ENCODE data around the gene SLC2A8.

SLC2A8 gene

GRCh38 chr9:127417131-127418036 lies 20.4 kb downstream of the SLC2A8 start:
- H2AK5ac ChIP-seq (ENCODE audit: low read depth, low read length): no peak overlapping the region
- H3K4ac ChIP-seq (ENCODE audit: low read length): no peak overlapping the region
- WGBS, 2 donors (ENCODE audit: extremely low coverage in 2 of 2, insufficient read length in 2 of 2, insufficient replicate concordance in 1 of 2): no CpG with 5 or more reads among the region's 15 CpGs
- no peak overlapping the region for H2BK15ac ChIP-seq (ENCODE audit: low read length)
- no peaks in the 10 kb centered on the region for H3K79me1 ChIP-seq (ENCODE audit: low read depth, low read length)
- no peak overlapping the region for H2BK120ac ChIP-seq (ENCODE audit: low read depth, low read length)
- peak overlapping the region; percentile 57 for H3K9ac ChIP-seq (ENCODE audit: low read depth, low read length, poor library complexity)
- no peak overlapping the region for H2BK5ac ChIP-seq (ENCODE audit: low read length)
- no peak overlapping the region for H2BK12ac ChIP-seq (ENCODE audit: low read length)
- H3K4me1 ChIP-seq (ENCODE audit: control insufficient read depth in 2 of 2, insufficient read depth in 1 of 2, low read depth in 1 of 2, low read length in 2 of 2): peaks cover 0 to 2% of the 10 kb centered on the region in 2 donors
- no peak overlapping the region for H3K4me3 ChIP-seq (ENCODE audit: low read length in 2 of 2)
- no peak overlapping the region for H3K4me2 ChIP-seq (ENCODE audit: insufficient read depth, low read length, poor library complexity, severe bottlenecking)
- no peak overlapping the region for H4K91ac ChIP-seq (ENCODE audit: low read depth, low read length, poor library complexity)
- H2AFZ ChIP-seq (ENCODE audit: low read length): no peak overlapping the region
- no peak overlapping the region for H3K27ac ChIP-seq (replicated peaks; ENCODE audit: low read length)
- H3K27me3 ChIP-seq (ENCODE audit: control insufficient read depth in 3 of 3, insufficient read depth in 3 of 3, low read depth in 1 of 3, low read length in 3 of 3): no peaks in the 10 kb centered on the region
- no peak overlapping the region for H3K23ac ChIP-seq (ENCODE audit: low read depth, low read length, poor library complexity)
- no peak overlapping the region for H4K8ac ChIP-seq (ENCODE audit: low read depth, low read length)
- H3K9me3 ChIP-seq (replicated peaks in 1 of 2; ENCODE audit: control insufficient read depth in 2 of 2, insufficient read depth in 1 of 2, low read depth in 1 of 2, low read length in 2 of 2): peaks cover 0 to 2% of the 10 kb centered on the region in 2 donors
- peaks cover 0 to 1% of the 10 kb centered on the region in 2 donors for H3K36me3 ChIP-seq (replicated peaks in 1 of 2; ENCODE audit: control insufficient read depth in 2 of 2, insufficient read depth in 2 of 2, low read length in 2 of 2)
- no peak for DNase-seq (ENCODE audit: low spot score)
- H3K18ac ChIP-seq (ENCODE audit: low read length): no peak overlapping the region
- no peak overlapping the region for H3K14ac ChIP-seq (ENCODE audit: low read length)

- no peak overlapping the region for H2AFZ ChIP-seq (ENCODE audit: low read length)
- no peak overlapping the region for H4K91ac ChIP-seq (ENCODE audit: low read depth, low read length, poor library complexity)
- H3K14ac ChIP-seq (ENCODE audit: low read length): no peak overlapping the region
- H3K4me3 ChIP-seq (ENCODE audit: low read length in 2 of 2): no peak overlapping the region
- H3K9me3 ChIP-seq (replicated peaks in 1 of 2; ENCODE audit: control insufficient read depth in 2 of 2, insufficient read depth in 1 of 2, low read depth in 1 of 2, low read length in 2 of 2): peaks cover 0 to 2% of the 10 kb centered on the region in 2 donors
- no peaks in the 10 kb centered on the region for H3K79me1 ChIP-seq (ENCODE audit: low read depth, low read length)
- no peak overlapping the region for H3K9ac ChIP-seq (ENCODE audit: low read depth, low read length, poor library complexity)
- H3K4ac ChIP-seq (ENCODE audit: low read length): no peak overlapping the region
- no peak overlapping the region for H4K8ac ChIP-seq (ENCODE audit: low read depth, low read length)
- H3K4me1 ChIP-seq (ENCODE audit: control insufficient read depth in 2 of 2, insufficient read depth in 1 of 2, low read depth in 1 of 2, low read length in 2 of 2): peaks cover 5 to 6% of the 10 kb centered on the region in 2 donors
- H3K27me3 ChIP-seq (ENCODE audit: control insufficient read depth in 3 of 3, insufficient read depth in 3 of 3, low read depth in 1 of 3, low read length in 3 of 3): no peaks in the 10 kb centered on the region
- H2BK15ac ChIP-seq (ENCODE audit: low read length): no peak overlapping the region
- H2AK5ac ChIP-seq (ENCODE audit: low read depth, low read length): no peak overlapping the region
- no peak for DNase-seq (ENCODE audit: low spot score)
- H2BK12ac ChIP-seq (ENCODE audit: low read length): no peak overlapping the region
- no peak overlapping the region for H3K23ac ChIP-seq (ENCODE audit: low read depth, low read length, poor library complexity)
- H3K4me2 ChIP-seq (ENCODE audit: insufficient read depth, low read length, poor library complexity, severe bottlenecking): no peak overlapping the region
- no peak overlapping the region for H3K27ac ChIP-seq (replicated peaks; ENCODE audit: low read length)
- H3K18ac ChIP-seq (ENCODE audit: low read length): no peak overlapping the region
- H3K36me3 ChIP-seq (replicated peaks in 1 of 2; ENCODE audit: control insufficient read depth in 2 of 2, insufficient read depth in 2 of 2, low read length in 2 of 2): no peaks in the 10 kb centered on the region
- no peak overlapping the region for H2BK5ac ChIP-seq (ENCODE audit: low read length)
- WGBS, 2 donors (ENCODE audit: extremely low coverage in 2 of 2, insufficient read length in 2 of 2, insufficient replicate concordance in 1 of 2): no CpG with 5 or more reads among the region's 12 CpGs
- no peak overlapping the region for H2BK120ac ChIP-seq (ENCODE audit: low read depth, low read length)
Observed at GRCh38 chr9:127418037-127418471, 21.1 kb downstream of the SLC2A8 start.

- Histone ChIP-seq H3K36me3 (replicated peaks in 1 of 2; ENCODE audit: control insufficient read depth in 2 of 2, insufficient read depth in 2 of 2, low read length in 2 of 2) (no peaks in the 10 kb centered on the region), H3K4ac (ENCODE audit: low read length) (no peak overlapping the region), H3K9ac (ENCODE audit: low read depth, low read length, poor library complexity) (no peak overlapping the region), H3K27me3 (ENCODE audit: control insufficient read depth in 3 of 3, insufficient read depth in 3 of 3, low read depth in 1 of 3, low read length in 3 of 3) (no peaks in the 10 kb centered on the region), H2AK5ac (ENCODE audit: low read depth, low read length) (no peak overlapping the region), H3K4me3 (ENCODE audit: low read length in 2 of 2) (peak overlapping the region in 1 of 2 donors; percentile 36), H3K79me1 (ENCODE audit: low read depth, low read length) (no peaks in the 10 kb centered on the region), H4K8ac (ENCODE audit: low read depth, low read length) (peak overlapping the region; percentile 49), H2AFZ (ENCODE audit: low read length) (no peak overlapping the region), H3K23ac (ENCODE audit: low read depth, low read length, poor library complexity) (no peak overlapping the region), H3K4me2 (ENCODE audit: insufficient read depth, low read length, poor library complexity, severe bottlenecking) (no peak overlapping the region), H2BK15ac (ENCODE audit: low read length) (no peak overlapping the region), H3K4me1 (ENCODE audit: control insufficient read depth in 2 of 2, insufficient read depth in 1 of 2, low read depth in 1 of 2, low read length in 2 of 2) (peaks cover 6% of the 10 kb centered on the region in 2 donors), H2BK12ac (ENCODE audit: low read length) (peak overlapping the region; percentile 25), H3K27ac (replicated peaks; ENCODE audit: low read length) (no peak overlapping the region), H3K14ac (ENCODE audit: low read length) (no peak overlapping the region), H2BK120ac (ENCODE audit: low read depth, low read length) (no peak overlapping the region), H2BK5ac (ENCODE audit: low read length) (no peak overlapping the region), H3K18ac (ENCODE audit: low read length) (no peak overlapping the region), H4K91ac (ENCODE audit: low read depth, low read length, poor library complexity) (no peak overlapping the region), H3K9me3 (replicated peaks in 1 of 2; ENCODE audit: control insufficient read depth in 2 of 2, insufficient read depth in 1 of 2, low read depth in 1 of 2, low read length in 2 of 2) (peaks cover 0 to 2% of the 10 kb centered on the region in 2 donors)
- whole genome bisulfite sequencing, 2 donors (ENCODE audit: extremely low coverage in 2 of 2, insufficient read length in 2 of 2, insufficient replicate concordance in 1 of 2): no CpG with 5 or more reads among the region's 6 CpGs
- no peak for DNase-seq (ENCODE audit: low spot score)
Observed at GRCh38 chr9:127419348-127419747, 22.4 kb downstream of the SLC2A8 start.

- H3K4me1 ChIP-seq (ENCODE audit: control insufficient read depth in 2 of 2, insufficient read depth in 1 of 2, low read depth in 1 of 2, low read length in 2 of 2): peaks cover 9 to 10% of the 10 kb centered on the region in 2 donors
- no peak overlapping the region for H2BK15ac ChIP-seq (ENCODE audit: low read length)
- H3K9me3 ChIP-seq (replicated peaks in 1 of 2; ENCODE audit: control insufficient read depth in 2 of 2, insufficient read depth in 1 of 2, low read depth in 1 of 2, low read length in 2 of 2): peaks cover 0 to 2% of the 10 kb centered on the region in 2 donors
- no peaks in the 10 kb centered on the region for H3K36me3 ChIP-seq (replicated peaks in 1 of 2; ENCODE audit: control insufficient read depth in 2 of 2, insufficient read depth in 2 of 2, low read length in 2 of 2)
- no peak overlapping the region for H4K91ac ChIP-seq (ENCODE audit: low read depth, low read length, poor library complexity)
- H3K23ac ChIP-seq (ENCODE audit: low read depth, low read length, poor library complexity): no peak overlapping the region
- H3K4ac ChIP-seq (ENCODE audit: low read length): no peak overlapping the region
- H2BK5ac ChIP-seq (ENCODE audit: low read length): no peak overlapping the region
- peaks cover 7% of the 10 kb centered on the region for H3K79me1 ChIP-seq (ENCODE audit: low read depth, low read length)
- no peak overlapping the region for H3K4me3 ChIP-seq (ENCODE audit: low read length in 2 of 2)
- no peak overlapping the region for H2BK12ac ChIP-seq (ENCODE audit: low read length)
- peak overlapping the region; percentile 70 for H4K8ac ChIP-seq (ENCODE audit: low read depth, low read length)
- no peak overlapping the region for H2AK5ac ChIP-seq (ENCODE audit: low read depth, low read length)
- H3K18ac ChIP-seq (ENCODE audit: low read length): no peak overlapping the region
- H2BK120ac ChIP-seq (ENCODE audit: low read depth, low read length): no peak overlapping the region
- no peak overlapping the region for H3K14ac ChIP-seq (ENCODE audit: low read length)
- WGBS, 2 donors (ENCODE audit: extremely low coverage in 2 of 2, insufficient read length in 2 of 2, insufficient replicate concordance in 1 of 2): no CpG with 5 or more reads among the region's 7 CpGs
- no peak overlapping the region for H3K4me2 ChIP-seq (ENCODE audit: insufficient read depth, low read length, poor library complexity, severe bottlenecking)
- H2AFZ ChIP-seq (ENCODE audit: low read length): no peak overlapping the region
- no peak overlapping the region for H3K9ac ChIP-seq (ENCODE audit: low read depth, low read length, poor library complexity)
- no peaks in the 10 kb centered on the region for H3K27me3 ChIP-seq (ENCODE audit: control insufficient read depth in 3 of 3, insufficient read depth in 3 of 3, low read depth in 1 of 3, low read length in 3 of 3)
- no peak for DNase-seq (ENCODE audit: low spot score)
- H3K27ac ChIP-seq (replicated peaks; ENCODE audit: low read length): no peak overlapping the region
Observed at GRCh38 chr9:127421057-127421456, 24.1 kb downstream of the SLC2A8 start.
